Testis (tissue), 2 donors: ENCODE data around the gene TNIP3.

Experiments
- POLR2A ChIP-seq: fragments of 450-650 bp; IDR thresholded peaks from one replicate; pipeline ENCODE4 v1.6.1; 2017; ENCODE audit warnings: antibody characterized with exemption, mild to moderate bottlenecking, moderate library complexity
- TF ChIP-seq, protein P1 (sequence below), 3 experiments: fragments of 450-650 bp in 2 of 3; fragments of 200-600 bp in 1 of 3; sonication (generic) in 1 of 3; IDR thresholded peaks; one replicate each; pipeline ENCODE4 v1.5.1; 2016 to 2019; ENCODE audit warnings: antibody characterized with exemption in 3 of 3, mild to moderate bottlenecking in 2 of 3, moderate library complexity in 1 of 3

- no peak for TF ChIP-seq POLR2A
- TF ChIP-seq, protein P1, sequence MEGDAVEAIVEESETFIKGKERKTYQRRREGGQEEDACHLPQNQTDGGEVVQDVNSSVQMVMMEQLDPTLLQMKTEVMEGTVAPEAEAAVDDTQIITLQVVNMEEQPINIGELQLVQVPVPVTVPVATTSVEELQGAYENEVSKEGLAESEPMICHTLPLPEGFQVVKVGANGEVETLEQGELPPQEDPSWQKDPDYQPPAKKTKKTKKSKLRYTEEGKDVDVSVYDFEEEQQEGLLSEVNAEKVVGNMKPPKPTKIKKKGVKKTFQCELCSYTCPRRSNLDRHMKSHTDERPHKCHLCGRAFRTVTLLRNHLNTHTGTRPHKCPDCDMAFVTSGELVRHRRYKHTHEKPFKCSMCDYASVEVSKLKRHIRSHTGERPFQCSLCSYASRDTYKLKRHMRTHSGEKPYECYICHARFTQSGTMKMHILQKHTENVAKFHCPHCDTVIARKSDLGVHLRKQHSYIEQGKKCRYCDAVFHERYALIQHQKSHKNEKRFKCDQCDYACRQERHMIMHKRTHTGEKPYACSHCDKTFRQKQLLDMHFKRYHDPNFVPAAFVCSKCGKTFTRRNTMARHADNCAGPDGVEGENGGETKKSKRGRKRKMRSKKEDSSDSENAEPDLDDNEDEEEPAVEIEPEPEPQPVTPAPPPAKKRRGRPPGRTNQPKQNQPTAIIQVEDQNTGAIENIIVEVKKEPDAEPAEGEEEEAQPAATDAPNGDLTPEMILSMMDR (IDR thresholded peaks at IDR 0.05), result no peak
Measured at GRCh38 chr4:121183989-121184388, 19.9 kb upstream of the TNIP3 start.
